CD4-positive, alpha-beta T cell treated with Interleukin-15 for 1 hour (primary cell): ENCODE data around the gene SLC36A4.
"Not testable (repeated sequence)": the region's sequence is repeated elsewhere in the genome, so short reads cannot be mapped to it uniquely, and the experiment has no call there.

ENCODE experiments used
- DNase-seq: peaks from one replicate; pipeline ENCODE4 v3.0.0-alpha.2; 2020

SLC36A4 gene

DNA sequence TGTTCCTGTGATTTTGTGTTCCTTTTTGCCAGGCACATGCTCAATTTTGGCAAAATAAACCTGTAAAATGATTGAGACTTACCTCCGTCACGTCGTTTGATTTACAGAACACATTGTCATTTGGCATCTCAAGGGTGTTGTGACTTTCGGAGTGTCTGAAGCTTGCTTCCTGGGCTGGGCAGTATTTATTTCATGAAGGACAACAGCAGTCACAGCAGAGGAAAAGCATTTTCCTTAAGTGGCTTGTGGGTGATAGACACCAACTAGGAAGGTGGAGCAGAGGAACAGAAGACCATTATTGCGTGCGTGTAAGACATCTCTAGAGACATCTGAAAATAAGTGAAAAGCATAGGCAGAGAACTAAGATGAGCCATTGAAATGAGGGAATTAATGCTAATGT lies 80.2 kb downstream of the SLC36A4 start:
- no peak for DNase-seq

DNA sequence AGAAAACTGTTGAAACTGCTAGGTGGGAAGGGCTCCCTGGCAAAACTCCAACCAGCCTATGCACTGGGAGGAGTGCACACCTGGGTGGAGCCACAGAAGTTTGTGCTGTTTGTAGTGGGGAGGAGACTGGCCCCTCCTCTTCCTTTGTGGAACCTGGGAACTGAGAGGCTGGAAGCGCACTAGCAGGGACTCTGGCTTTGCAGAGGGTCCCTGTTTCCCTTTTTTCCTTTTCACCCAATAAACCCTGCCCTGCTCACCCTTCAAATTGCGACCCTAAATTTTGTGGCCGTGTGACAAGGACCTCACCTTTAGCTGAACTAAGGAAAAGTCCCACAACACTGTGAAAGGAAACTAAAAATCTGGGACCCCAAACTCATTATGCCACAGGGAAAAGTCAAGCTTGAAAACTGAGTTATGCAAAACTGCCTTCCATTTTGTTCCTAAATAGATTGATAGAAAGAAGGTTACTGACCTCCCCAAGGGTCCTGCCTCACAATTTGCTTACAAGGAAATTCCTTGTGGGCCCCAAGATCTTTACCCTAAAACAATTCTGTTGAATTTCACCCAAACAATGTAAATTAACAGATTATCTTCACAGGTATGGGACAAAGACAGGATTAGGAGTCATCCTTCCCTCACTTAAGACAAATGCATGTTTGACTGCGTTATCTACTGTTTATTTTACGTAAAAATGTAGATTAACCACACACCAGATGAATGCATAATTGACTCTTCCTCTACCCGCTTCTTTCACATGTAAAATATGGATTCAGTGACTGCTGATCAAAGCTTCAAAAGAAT lies 81.0 kb downstream of the SLC36A4 start:
- no peak for DNase-seq

DNA sequence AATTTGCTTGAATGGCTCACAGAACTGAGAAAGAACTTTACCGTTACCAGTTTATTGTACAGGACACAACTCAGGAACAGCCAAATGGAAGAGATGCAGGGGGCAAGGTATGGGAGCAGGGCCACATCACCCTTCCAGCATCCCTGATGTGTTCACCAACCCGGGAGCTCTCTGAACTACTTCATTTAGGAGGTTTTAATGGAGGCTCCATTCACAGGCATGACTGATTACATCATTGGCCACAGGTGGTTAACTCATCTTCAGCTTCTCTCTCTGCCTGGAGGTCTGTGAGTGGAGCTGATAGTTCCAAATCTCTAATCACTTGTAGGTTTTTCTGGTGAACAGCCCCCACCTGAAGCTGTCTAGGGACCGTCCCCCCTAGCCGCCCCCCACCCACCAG lies 83.5 kb downstream of the SLC36A4 start:
- DNase-seq = no peak

DNA sequence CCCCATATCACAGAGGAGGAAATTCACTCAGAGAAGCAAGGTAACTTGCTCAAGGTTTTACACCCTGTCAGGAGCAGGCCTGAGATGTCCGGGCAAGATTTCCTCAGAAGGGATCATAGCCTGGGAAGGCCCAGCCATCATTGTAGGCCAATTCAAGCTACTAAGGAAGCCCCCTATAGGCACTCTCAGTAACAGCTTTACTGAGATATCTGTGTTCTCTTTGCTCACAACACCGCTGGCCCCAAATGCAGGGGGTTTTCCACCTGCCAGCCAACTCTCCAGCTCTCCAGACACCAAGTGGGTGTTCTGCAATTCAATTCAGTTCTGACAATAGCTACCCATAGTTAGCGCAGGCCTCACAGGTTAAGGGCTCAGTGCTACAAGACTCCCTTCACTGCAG lies 84.0 kb downstream of the SLC36A4 start:
- DNase-seq = no peak

DNA sequence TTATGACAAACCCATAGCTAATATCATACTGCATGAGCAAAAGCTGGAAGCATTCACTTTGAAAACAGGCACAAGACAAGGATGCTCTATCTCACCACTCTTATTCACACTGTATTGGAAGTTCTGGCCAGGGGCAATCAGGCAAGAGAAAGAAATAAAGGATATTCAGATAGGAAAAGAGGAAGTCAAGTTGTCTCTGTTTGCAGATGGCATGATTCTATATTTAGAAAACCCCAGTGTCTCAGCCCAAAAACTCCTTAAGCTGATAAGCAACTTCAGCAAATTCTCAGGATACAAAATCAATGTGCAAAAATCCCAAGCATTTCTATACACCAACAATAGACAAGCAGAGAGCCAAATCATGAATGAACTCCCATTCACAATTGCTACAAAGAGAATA lies 86.6 kb downstream of the SLC36A4 start:
- not testable (repeated sequence) for DNase-seq

DNA sequence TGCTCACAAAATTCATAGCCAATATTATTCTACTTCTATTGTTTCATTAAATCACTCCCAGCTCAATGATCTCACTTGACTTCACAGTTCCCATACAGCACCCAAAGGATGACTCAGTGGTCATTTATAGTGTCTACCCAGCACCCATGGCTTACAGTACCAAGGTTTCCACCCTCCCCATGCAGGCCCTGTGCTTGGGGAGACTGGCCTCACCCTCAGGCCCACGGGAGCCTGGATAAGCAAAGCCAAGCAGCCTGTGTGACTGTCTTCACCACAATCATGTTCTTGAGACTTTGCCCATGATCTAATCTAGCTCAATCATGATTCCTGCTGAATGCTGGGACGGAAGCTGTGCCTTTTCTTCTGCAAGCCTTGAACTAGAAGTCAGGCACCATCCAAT lies 97.6 kb downstream of the SLC36A4 start:
- DNase-seq = no peak

DNA sequence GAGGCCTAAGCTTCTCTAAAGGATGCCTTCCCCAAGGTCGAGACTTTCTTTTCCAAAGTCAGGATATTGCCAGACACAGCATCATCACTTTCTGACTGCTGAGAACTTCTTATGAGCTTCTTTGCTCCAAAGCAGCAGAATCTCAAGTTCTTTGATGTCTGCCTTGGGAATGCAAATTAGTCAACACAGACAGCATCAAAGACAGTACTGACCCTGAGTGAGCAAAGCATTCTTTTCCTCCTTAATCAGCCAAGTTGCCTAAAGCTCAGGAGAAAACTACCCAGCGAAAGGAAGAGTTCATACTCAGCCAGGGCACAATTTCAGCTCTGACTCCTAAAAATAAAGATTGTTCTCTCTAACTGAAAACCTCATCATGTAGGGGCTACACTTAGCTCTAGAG lies 98.0 kb downstream of the SLC36A4 start:
- no peak for DNase-seq
